ENCODE results near the gene PLEKHF1.

DNA sequence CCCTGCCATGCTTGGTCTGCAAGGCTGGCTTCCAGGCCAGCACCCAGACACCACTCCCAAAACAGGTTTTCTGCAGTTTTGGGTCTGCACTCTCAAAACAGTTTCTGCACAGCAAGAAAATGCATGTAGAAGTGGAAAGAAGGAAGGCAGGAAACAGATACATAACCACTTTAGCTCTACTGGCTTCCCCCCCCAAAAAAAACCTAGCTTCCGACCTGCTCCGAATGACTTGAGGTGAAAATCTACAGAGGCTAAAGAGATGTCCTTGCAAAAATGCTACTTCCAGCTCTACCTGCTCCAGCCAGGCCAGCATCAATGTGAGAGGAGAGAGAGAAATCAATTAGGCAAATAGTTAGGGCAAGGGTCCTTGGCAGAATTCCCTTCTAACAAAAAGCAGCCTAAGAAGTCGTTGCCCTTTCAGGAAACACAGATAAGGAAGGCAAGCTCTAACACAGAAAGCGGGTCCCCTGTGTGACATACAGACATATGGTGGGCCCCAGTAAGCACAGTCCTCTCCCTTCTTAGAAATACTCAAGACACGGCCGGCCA is 46.4 kb downstream of the PLEKHF1 start:
- TF ChIP-seq, protein P1, sequence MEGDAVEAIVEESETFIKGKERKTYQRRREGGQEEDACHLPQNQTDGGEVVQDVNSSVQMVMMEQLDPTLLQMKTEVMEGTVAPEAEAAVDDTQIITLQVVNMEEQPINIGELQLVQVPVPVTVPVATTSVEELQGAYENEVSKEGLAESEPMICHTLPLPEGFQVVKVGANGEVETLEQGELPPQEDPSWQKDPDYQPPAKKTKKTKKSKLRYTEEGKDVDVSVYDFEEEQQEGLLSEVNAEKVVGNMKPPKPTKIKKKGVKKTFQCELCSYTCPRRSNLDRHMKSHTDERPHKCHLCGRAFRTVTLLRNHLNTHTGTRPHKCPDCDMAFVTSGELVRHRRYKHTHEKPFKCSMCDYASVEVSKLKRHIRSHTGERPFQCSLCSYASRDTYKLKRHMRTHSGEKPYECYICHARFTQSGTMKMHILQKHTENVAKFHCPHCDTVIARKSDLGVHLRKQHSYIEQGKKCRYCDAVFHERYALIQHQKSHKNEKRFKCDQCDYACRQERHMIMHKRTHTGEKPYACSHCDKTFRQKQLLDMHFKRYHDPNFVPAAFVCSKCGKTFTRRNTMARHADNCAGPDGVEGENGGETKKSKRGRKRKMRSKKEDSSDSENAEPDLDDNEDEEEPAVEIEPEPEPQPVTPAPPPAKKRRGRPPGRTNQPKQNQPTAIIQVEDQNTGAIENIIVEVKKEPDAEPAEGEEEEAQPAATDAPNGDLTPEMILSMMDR (IDR thresholded peaks at IDR 0.05): no peak
- no peak for TF ChIP-seq EZH2 (IDR thresholded peaks at IDR 0.05; ENCODE audit: borderline replicate concordance, insufficient read depth, low read depth, low read length, poor library complexity, severe bottlenecking)
